ENCODE measurements around the gene CLPSL1.

DNA sequence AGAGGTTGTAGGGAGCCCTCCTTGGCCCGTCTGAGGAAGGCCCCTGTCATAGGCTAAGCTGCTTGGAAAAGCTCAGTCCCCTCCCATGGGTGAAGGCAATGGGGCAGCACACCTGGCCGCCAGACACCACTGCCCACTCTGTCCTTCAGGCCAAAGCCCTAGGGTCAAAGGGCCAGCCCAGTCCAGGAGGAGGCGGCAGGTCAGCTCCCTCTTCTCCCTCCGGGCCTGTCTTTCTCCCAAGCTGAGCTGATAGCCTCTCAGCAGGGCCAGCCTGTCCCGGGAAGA, 9.5 kb upstream of the CLPSL1 start:
- TF ChIP-seq CTCF (IDR thresholded peaks at IDR 0.05; ENCODE audit: insufficient read depth, low read length, poor library complexity, severe bottlenecking) (no peak), EZH2phosphoT487 (conservative IDR thresholded peaks at IDR 0.05; ENCODE audit: low read length) (no peak)
